Pulmonary artery endothelial cell (primary cell): Measurements from ENCODE around the gene RNASE8. TPM values are rescaled to one million over a fixed set of nuclear protein-coding genes. Genes with fewer than 3 reads are reported as not detected.

Source experiments
- DNase-seq: peaks from one replicate; pipeline ENCODE4 v3.0.0-alpha.2; 2011; ENCODE audit warnings: low read depth, low spot score
- total RNA-seq: library from RNA; depleted of rRNA; stranded (reverse); fragments of >200 nt; gene quantifications from 2 replicates; pipeline ENCODE4 v1.2.3, GENCODE V29; 2014

Gene RNASE8
- total RNA-seq, 1 donor from 2014 or later = not detected

- no peak for DNase-seq
Observed at GRCh38 chr14:21053184-21054122, 4.2 kb upstream of the RNASE8 start.

DNA sequence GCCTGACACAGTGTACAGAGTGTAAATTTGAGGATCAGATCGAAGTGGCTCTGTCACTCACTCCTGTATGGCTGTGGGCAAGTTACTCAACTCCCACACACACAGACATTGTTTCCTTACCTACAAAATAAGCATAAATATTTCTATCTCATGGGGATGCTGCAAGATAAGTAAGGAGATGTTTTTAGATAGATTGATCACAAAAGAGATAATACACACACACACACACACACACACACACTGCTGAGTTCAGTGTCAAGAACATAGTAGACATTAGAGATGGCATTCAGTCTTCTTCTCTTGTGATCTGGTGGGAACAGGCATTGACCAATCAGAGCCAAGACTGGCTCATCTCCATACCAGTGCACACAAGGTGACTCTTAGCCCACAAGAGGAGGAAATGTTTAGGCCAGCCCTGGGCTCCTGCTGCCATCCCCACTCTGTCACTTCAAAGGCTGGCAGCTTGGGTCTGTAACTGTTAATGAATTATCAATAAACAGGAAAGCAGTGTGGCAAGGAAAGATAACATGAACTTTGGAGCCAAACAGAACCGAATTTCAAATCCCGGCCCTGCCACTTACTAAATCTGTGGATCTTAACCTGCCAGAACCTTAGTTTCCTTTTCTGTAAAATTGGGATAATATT is 3.4 kb upstream of the RNASE8 start:
- no peak for DNase-seq

DNA sequence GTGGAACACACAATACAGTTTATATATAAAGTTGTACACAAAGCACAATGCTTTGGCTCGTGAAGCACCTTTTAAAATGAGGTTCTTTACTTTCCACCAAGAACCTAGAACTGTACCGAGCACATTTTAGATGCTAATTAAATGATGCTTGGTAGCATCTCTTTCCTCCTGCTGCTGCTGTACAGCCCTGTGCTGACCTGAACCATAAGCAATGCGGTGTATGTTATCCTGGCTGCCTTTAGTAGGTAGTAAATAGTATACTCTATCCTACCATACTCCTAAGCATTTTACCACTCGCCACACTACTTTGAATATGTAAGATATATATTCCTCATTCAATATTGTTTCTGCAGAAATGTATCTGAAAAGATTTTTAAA is 2.9 kb upstream of the RNASE8 start:
- DNase-seq = no peak

DNA sequence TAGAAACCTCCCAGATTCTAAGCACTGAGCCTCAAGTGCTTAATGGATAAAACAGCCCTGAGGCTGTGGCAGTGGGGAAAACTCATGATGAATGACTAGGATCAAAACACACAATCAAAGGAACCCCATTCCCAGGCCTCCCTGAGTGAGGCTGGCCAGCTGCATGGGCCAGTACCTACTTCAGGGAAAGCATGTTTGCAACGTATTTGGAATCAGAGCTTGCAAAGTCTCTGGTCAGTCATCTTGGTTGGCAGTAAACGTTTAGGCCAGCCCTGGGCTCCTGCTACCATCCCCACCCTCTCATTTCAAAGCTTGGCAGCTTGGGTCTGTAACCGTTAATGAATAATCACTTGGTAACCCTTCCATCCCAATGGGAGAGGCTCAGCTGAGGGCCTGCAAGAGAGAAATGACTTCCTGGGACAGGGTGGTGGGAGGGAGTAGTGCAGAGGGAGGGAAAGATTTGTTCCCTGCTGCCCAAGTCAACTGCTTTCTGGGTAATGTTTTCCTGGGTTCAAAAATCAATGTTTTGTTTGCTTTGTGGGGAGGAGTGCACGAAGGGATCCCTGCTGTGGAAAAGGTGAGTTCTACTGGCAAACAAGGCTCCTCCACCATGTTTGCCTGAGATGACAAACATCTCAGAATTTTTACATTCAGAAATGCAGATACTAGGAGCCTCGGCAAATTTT is 2.0 kb upstream of the RNASE8 start:
- no peak for DNase-seq

DNA sequence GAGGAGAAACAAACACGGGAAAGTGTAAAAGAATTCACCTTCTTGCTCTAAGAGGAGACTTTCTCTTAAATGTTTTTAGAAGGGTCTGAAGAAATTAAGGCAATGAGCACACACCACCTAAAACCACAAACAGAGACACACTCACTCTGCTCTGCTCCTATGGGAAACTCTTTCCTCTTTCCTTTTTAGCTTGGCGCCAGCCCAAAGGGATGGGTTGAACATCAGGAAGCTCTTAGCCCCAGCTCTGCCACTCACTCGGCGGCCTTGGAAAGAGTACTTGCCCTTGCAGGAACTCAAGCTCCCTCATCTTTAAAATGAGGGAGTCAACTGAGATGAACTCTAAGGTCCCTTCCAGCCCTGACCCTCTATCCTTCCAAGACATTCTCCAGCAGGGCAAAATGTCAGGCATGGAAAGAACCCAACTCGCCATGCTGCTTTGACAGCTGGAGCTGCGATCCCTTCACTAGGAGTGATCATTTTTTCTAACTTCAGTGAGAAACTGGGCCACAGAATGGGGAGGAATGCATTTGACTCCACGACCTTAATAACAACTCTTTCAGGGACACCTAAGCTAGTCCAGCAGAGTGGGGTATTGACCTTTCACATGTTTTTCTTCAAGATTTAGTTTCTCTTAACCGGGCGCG is 980 bp upstream of the RNASE8 start:
- DNase-seq = no peak

GRCh38 chr14:21058903-21059302 is 1.3 kb downstream of the RNASE8 start:
- no peak for DNase-seq

DNA sequence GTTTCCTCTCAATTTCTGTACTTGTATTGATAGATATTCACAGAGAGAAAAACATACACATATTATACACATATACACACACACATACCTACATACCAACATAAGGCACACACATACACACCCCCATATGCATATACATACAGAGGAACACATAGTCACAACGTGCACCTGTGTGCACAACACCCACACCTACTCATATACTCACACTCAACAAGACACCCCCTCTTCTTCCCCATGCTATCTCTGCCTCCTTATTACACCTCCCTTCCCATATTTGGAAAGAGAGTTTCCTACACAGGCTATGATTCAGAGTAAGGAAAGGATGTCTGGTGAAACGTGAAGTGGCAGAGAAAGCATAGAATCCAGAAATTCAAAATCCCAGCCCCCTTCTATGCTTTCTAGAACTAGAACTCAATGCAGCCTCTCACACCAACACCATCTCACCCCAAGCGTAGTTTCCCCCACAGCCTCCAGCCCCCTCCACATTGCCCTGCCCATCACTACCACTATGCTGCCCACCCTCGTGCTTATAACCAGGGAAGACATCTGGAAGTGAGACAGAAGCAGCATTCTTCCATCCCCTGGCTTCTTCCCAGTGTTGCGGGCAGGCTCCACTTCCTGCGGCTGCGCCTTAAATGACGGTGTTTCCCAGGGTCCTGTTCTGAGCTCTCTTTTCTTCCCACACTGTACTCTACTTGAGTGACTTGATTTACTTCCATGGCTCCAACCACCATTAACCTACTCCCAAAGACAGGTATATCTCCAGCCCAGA is 2.4 kb downstream of the RNASE8 start:
- DNase-seq = no peak

GRCh38 chr14:21060614-21061346 is 3.2 kb downstream of the RNASE8 start:
- no peak for DNase-seq

DNA sequence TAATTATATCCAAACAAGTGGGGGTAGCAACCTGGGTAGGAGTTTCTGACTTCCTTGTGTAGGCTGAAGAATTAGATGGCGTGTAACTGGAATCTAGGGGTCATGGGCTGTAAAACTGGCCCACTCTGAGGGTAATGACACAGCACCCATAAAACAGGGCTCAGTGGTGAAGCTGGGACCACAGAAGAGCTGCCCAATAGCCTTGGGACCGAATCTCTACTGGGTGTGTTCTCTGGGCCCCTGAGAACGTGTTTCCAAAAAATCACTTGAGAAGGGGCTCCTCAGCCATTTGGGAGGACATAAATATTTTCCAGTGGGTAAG is 3.7 kb downstream of the RNASE8 start:
- DNase-seq = no peak

DNA sequence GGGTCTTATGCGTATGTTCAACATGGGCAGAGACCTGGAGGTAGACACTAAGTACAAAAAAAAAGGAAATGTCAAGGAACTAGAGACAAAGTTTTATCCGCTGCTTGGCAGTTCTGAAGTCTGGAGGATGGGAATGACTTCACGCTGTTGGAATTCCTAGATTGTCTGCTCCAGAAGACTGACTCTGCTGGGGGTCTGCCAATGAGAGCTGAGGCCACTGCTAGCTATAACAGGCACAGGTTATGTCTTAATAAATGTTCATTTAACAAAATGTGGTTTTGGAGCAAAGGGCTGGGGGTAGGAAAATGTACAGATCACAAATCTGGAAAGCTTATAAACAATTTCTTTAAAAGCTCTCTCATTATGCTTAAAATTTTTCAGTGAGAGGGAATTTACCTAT is 5.9 kb downstream of the RNASE8 start:
- no peak for DNase-seq

- DNase-seq = no peak
Observed at GRCh38 chr14:21066882-21067502, 9.4 kb downstream of the RNASE8 start.

DNA sequence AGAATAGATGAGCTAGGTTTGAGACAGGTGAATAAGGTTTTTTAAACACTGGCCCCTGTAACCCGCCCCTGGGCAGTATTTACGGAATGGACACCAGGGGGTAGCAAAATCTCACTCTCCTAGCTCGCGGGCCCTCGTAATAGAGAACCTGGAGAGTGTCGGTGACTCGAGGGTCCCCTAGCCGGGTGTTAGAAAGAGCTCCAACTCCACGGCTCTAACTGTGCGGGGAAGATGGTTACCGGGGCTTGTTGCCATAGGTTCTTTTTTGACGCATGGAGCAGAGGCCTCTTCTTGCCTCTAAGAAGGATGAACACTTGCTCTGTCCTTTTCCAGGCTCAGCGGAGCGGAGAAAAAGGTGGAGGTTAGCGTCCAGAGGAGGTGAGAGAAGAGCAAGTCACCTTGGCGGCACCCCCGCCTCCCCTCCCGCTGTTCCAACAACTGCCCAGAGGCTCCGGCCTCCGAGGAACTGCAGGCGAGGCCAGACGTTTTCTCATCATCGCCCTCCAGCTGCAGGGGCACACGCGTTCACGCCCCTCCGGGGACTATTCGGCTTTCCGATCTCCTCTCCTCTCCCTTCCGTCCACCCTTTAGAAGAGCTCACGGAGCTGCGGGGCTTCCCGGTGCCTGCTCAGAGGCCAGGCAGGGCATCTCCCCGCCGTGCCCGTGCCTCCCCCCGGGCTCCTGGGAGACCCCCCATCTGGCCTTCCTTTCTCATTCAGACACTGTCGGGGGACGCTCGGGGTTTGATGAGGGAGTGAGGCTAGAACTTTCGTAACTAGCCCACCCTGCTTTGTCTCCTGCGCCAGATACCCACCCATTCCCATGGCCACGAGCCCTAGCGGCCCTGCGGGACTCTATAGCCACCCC is 11.1 kb downstream of the RNASE8 start:
- no peak for DNase-seq

GRCh38 chr14:21069388-21070082 is 11.9 kb downstream of the RNASE8 start:
- no peak for DNase-seq

DNA sequence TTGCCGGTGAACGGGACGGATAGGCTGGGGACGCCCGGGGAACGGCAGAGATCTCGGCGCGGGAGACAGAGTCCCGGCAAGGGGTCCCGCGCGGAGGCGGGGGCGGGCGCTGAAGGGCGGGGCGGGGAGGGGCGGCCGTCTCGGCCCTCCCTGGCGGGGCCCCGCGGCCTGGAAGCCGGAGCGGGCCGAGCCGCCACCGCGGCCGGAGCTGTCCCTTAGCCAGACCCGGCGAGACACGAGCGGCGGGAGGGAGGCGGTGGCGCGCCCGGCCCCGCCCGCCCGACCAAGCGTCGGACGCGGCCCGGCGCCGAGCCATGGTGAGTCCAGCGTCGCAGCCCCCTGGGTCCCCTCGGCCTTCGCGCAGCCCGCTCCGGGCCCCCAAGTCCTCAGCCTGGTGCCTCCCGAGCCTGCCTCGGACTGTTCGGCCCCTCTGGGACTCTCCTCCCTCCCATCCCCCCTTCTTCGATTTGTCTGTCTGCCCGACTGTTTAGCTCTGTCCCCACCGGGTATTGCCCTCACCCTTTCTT is 12.5 kb downstream of the RNASE8 start, which contains the start of gene ARHGEF40:
TSS of gene ARHGEF40 (plus strand) at position 222 of the 527 bp plus-strand sequence. CDS start at position 315, 93 bp downstream.
- no peak for DNase-seq

DNA sequence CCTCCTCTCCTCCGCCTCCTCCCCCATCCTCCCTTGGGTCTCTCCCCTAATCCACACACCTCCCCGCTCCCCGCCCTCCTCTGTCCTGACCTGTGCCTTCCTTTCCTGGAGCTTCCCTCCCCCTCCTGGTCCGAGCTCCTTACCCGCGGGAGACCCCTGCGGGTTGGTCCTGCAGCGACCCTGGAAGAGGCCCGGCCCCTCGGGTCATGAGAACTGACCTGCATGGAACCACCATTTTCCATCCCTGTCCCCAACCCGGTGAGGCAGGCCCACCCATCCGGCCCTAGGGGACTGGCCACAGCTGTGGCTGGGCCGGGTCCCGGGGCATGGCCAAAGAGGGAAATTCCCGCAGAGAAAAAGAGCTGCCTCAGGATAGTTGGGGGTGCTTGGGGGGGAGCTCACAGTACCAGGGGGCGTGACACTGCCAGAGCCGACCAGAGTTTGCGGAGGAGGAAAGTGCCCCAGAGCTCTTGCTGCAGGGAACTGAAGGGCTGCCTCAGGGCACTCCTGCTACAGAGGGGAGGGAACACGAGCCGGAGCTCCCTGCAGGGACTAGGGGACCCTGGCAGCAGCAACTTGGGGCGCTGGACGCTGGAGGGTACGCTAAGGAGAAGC is 13.1 kb downstream of the RNASE8 start:
- no peak for DNase-seq

- peak; percentile 29 for DNase-seq
Observed at GRCh38 chr14:21071225-21072030, 13.8 kb downstream of the RNASE8 start.

DNA sequence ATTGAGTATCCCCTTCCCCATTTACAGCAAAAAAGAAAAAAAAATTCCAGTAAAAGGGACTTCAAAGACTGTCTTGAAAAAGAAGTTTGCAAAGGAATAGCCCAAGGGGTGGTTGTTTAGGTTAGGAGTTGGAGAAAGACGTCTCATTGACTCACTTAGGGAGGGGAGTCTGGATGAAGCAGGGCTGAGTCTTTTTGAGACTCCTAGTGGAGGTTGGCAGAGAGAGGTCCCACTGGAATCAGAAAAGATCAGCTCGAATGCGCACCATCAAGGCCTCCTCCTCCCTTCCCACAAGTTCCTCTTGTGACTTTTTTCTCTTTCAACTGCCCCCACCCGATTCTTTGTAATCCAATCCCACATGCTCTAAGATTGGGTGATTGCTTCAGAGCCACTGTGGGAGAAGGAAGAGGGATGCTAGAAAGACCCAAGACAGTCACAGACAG is 14.4 kb downstream of the RNASE8 start:
- no peak for DNase-seq
